ENCODE measurements around the gene ZFPM1. TPM values are rescaled to one million over a fixed set of nuclear protein-coding genes. Genes with fewer than 3 reads are reported as not detected.

Gene ZFPM1
- total RNA-seq, 2 experiments from 2014 or later, result 15.1 to 21.0 TPM

DNA sequence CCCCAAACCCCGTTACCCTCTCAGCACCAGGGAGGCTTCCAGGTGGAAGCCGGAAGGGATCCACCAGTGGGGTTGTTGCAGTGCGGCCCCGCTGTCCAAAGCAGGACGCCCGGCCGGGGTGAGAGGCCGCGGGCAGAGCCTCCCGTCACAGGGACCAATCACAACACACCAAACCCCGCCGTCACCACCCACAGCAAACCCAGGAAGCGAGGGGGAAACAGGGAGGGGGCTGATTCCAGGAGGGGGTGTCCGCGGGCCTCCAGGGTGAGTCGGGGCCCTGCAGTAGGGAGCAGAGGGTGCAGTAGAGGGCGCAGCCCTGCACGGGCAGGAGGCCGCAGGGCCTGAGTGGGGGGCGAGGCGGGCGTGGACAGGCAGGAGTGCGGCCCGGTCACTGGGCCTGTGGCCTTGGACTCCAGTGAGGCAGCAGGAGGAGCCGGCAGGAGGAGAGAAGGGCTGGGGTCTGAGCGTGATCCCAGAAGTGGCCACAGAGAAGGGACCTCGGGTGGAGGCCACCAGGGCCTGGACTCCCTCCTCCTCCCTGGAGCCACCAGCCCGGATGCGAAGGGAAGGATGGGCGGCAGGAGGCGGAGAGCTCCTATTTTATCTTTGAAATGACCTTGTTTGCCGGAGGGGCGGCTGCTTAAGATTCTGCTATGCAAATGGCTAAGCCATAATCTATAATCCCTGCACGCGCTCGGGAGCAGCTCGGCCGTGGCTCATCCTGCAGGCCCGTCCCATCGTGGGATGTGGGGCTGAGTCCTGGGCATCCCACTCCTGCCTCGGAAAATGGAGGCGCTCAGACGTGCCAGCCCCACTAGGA lies 41.5 kb downstream of the ZFPM1 start:
- Mint-ChIP-seq H3K27me3 (no peaks in the 10 kb centered on the region), H3K36me3 (no peaks in the 10 kb centered on the region), H3K27ac (no peak overlapping the region), H3K4me3 (no peak overlapping the region), H3K4me1 (no peaks in the 10 kb centered on the region), H3K9me3 (ENCODE audit: low read depth) (no peaks in the 10 kb centered on the region)
- DNase-seq (no peak), ATAC-seq (no peak)
- CTCF ChIA-PET, result interaction anchor here (1.0 kb wide), 1 partner anchor 10 kb away, joined by 4 read pairs; no protein-coding TSS in a partner anchor

DNA sequence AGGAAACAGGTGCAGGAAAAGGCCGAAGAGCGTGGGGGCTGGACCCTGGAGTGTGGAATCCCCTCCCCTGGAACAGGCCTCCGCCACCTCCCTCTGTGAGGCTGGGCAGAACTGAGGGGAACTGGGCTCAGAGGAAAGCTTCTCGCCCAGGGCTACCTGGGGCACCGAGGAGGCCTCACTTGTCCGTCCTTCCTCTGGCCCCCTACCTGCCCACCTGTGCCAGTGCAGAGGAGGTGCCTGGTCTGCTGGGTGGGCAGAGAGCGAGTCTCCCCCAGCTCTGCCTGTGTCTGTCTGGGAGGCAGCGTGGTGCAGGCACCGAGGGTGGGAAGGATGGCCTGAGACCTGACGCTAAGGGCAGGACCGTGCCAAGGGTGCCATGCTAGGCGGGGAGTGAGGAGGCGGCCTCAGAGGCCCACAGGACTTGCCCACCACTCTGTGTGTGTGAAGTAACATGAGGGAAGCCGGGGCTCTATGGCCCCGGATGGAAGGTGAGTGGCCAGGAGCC lies 42.2 kb downstream of the ZFPM1 start:
- H3K4me3 Mint-ChIP-seq, result no peak overlapping the region
- DNase-seq, result no peak
- no peaks in the 10 kb centered on the region for H3K4me1 Mint-ChIP-seq
- no peaks in the 10 kb centered on the region for H3K36me3 Mint-ChIP-seq
- no peak overlapping the region for H3K27ac Mint-ChIP-seq
- no peaks in the 10 kb centered on the region for H3K9me3 Mint-ChIP-seq (ENCODE audit: low read depth)
- CTCF ChIA-PET, result no interaction called here
- H3K27me3 Mint-ChIP-seq, result no peaks in the 10 kb centered on the region
- no peak for ATAC-seq

GRCh38 chr16:88497561-88498462 lies 44.7 kb downstream of the ZFPM1 start:
- Mint-ChIP-seq H3K4me1 (no peaks in the 10 kb centered on the region), H3K27ac (no peak overlapping the region), H3K4me3 (no peak overlapping the region), H3K36me3 (no peaks in the 10 kb centered on the region), H3K9me3 (ENCODE audit: low read depth) (no peaks in the 10 kb centered on the region), H3K27me3 (no peaks in the 10 kb centered on the region)
- no peak for DNase-seq
- CTCF ChIA-PET, result no interaction called here
- ATAC-seq, result no peak

GRCh38 chr16:88498576-88499208 lies 45.6 kb downstream of the ZFPM1 start:
- Mint-ChIP-seq H3K27me3 (no peaks in the 10 kb centered on the region), H3K36me3 (no peaks in the 10 kb centered on the region), H3K9me3 (ENCODE audit: low read depth) (no peaks in the 10 kb centered on the region), H3K4me1 (no peaks in the 10 kb centered on the region), H3K4me3 (no peak overlapping the region), H3K27ac (no peak overlapping the region)
- ATAC-seq (no peak), DNase-seq (no peak)
- CTCF ChIA-PET, result no interaction called here

GRCh38 chr16:88499292-88499691 lies 46.2 kb downstream of the ZFPM1 start:
- Mint-ChIP-seq H3K36me3 (no peaks in the 10 kb centered on the region), H3K9me3 (ENCODE audit: low read depth) (no peaks in the 10 kb centered on the region), H3K4me1 (no peaks in the 10 kb centered on the region), H3K4me3 (no peak overlapping the region), H3K27ac (no peak overlapping the region), H3K27me3 (no peaks in the 10 kb centered on the region)
- CTCF ChIA-PET, result no interaction called here
- ATAC-seq (no peak), DNase-seq (no peak)

DNA sequence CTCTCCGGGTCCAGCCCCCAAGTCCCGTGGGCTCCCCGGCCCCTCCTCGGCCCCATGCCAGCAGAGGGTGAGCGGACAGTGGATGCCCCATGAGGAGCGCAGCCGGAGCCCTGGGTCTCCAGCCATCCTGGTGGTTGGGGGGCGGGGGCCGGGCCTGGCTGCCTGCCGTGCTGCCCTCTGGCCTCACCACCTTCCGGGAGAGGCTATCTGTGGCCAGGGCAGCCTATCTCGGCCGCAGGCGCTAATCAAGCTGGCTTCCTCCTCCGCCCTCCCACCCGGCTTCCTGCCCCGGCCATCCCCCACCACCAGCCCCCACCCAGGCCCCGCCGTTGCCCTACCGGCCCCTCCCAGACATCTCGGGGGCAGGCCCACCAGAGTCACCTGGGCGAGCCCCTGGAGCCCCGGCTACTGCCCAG lies 46.8 kb downstream of the ZFPM1 start:
- CTCF ChIA-PET, result no interaction called here
- no peaks in the 10 kb centered on the region for H3K27me3 Mint-ChIP-seq
- no peak for ATAC-seq
- H3K27ac Mint-ChIP-seq, result no peak overlapping the region
- no peaks in the 10 kb centered on the region for H3K4me1 Mint-ChIP-seq
- H3K9me3 Mint-ChIP-seq (ENCODE audit: low read depth), result no peaks in the 10 kb centered on the region
- H3K36me3 Mint-ChIP-seq, result no peaks in the 10 kb centered on the region
- H3K4me3 Mint-ChIP-seq, result no peak overlapping the region
- no peak for DNase-seq

DNA sequence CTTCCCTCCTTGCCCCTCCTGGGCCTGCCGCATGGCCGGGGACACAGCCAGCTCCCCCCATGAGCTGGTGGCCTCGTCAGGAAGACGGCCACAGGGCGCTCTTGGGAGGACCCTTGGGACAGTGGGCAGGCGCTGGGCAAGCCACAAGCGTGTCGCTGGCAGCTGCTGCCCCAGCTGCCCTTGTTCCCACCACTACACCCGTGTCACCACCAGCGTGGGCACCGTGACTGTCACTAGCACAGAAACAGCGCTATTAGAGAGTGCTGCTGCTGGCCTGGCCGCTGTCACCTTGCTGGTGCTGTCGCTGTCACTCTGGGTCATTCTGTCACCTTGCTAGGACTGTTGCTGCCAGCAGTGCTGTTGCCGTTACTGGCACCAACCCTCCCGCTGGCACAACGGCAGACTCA lies 47.2 kb downstream of the ZFPM1 start:
- no peaks in the 10 kb centered on the region for H3K9me3 Mint-ChIP-seq (ENCODE audit: low read depth)
- H3K27ac Mint-ChIP-seq, result no peak overlapping the region
- no peak overlapping the region for H3K4me3 Mint-ChIP-seq
- ATAC-seq (no peak), DNase-seq (no peak)
- no peaks in the 10 kb centered on the region for H3K36me3 Mint-ChIP-seq
- CTCF ChIA-PET, result no interaction called here
- H3K4me1 Mint-ChIP-seq, result no peaks in the 10 kb centered on the region
- H3K27me3 Mint-ChIP-seq, result no peaks in the 10 kb centered on the region

- DNase-seq (no peak), ATAC-seq (no peak)
- Mint-ChIP-seq H3K36me3 (no peaks in the 10 kb centered on the region), H3K9me3 (ENCODE audit: low read depth) (no peaks in the 10 kb centered on the region), H3K27me3 (no peaks in the 10 kb centered on the region), H3K4me1 (no peaks in the 10 kb centered on the region), H3K4me3 (no peak overlapping the region), H3K27ac (no peak overlapping the region)
- CTCF ChIA-PET, result no interaction called here
Observed at GRCh38 chr16:88502371-88502770, 49.3 kb downstream of the ZFPM1 start.

- no peak for ATAC-seq
- H3K4me3 Mint-ChIP-seq, result no peak overlapping the region
- no peaks in the 10 kb centered on the region for H3K27me3 Mint-ChIP-seq
- H3K27ac Mint-ChIP-seq, result no peak overlapping the region
- no peaks in the 10 kb centered on the region for H3K4me1 Mint-ChIP-seq
- no peaks in the 10 kb centered on the region for H3K9me3 Mint-ChIP-seq (ENCODE audit: low read depth)
- DNase-seq, result no peak
- CTCF ChIA-PET, result no interaction called here
- no peaks in the 10 kb centered on the region for H3K36me3 Mint-ChIP-seq
Observed at GRCh38 chr16:88502776-88503280, 49.7 kb downstream of the ZFPM1 start.

DNA sequence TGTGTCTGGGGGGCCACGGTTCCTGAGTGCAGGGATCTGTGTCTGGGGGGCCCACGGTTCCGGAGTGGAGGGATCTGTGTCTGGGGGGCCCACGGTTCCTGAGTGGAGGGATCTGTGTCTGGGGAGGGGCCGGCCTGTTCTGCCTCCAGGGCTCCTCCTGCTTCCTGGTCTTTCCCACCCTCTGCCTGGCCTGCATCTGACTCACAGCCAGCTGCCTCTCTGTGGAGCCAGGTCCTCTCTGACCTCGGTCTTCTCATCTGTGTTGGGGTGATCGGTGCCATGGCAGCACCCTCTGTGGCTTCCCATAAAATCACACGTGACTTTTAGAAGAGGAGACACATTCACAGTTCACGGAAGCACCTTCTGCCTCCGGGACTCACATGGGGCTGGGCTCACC lies 50.3 kb downstream of the ZFPM1 start:
- Mint-ChIP-seq H3K9me3 (ENCODE audit: low read depth) (no peaks in the 10 kb centered on the region), H3K27me3 (no peaks in the 10 kb centered on the region), H3K4me3 (no peak overlapping the region), H3K4me1 (no peaks in the 10 kb centered on the region), H3K27ac (no peak overlapping the region), H3K36me3 (no peaks in the 10 kb centered on the region)
- no peak for ATAC-seq
- CTCF ChIA-PET, result no interaction called here
- DNase-seq, result no peak

GRCh38 chr16:88503771-88504488 lies 50.9 kb downstream of the ZFPM1 start:
- no peak for ATAC-seq
- Mint-ChIP-seq H3K27me3 (no peaks in the 10 kb centered on the region), H3K36me3 (no peaks in the 10 kb centered on the region), H3K9me3 (ENCODE audit: low read depth) (no peaks in the 10 kb centered on the region), H3K4me3 (no peak overlapping the region), H3K27ac (no peak overlapping the region), H3K4me1 (no peaks in the 10 kb centered on the region)
- DNase-seq, result no peak
- CTCF ChIA-PET, result interaction anchor here (1.5 kb wide), 1 partner anchor 10 kb away, joined by 4 read pairs; no protein-coding TSS in a partner anchor

GRCh38 chr16:88504489-88505404 lies 51.7 kb downstream of the ZFPM1 start:
- Mint-ChIP-seq H3K27ac (no peak overlapping the region), H3K9me3 (ENCODE audit: low read depth) (no peaks in the 10 kb centered on the region), H3K27me3 (no peaks in the 10 kb centered on the region), H3K4me3 (no peak overlapping the region), H3K36me3 (no peaks in the 10 kb centered on the region), H3K4me1 (no peaks in the 10 kb centered on the region)
- CTCF ChIA-PET, result interaction anchor here (1.0 to 1.5 kb wide), 2 partner anchors 11 kb away, joined by 3 to 4 read pairs; no protein-coding TSS in a partner anchor
- DNase-seq (no peak), ATAC-seq (no peak)
